Smooth muscle cell (in vitro differentiated cells): Measurements from ENCODE around the gene CTSK. TPM values are rescaled to one million over a fixed set of nuclear protein-coding genes. Genes with fewer than 3 reads are reported as not detected.
"Not testable (repeated sequence)": the region's sequence is repeated elsewhere in the genome, so short reads cannot be mapped to it uniquely, and the experiment has no call there.

ENCODE experiments used
- DNase-seq: peaks from one replicate; lab custom pipeline; 2025; ENCODE audit not compliant: unreplicated experiment; lab: John Stamatoyannopoulos, UW
- H2AFZ ChIP-seq: fragments of 200-600 bp; sonication (generic); 2 replicates; pipeline ENCODE4 v1.6.0; 2016; ENCODE audit warnings: antibody characterized with exemption, low read depth, mild to moderate bottlenecking
- H3F3A ChIP-seq: fragments of 200-600 bp; sonication (generic); 2 replicates; pipeline ENCODE4 v1.6.0; 2017; ENCODE audit warnings: antibody characterized with exemption, low read depth
- H3K27ac ChIP-seq: fragments of 200-600 bp; sonication (generic); 2 replicates; pipeline ENCODE4 v1.5.1; 2016; ENCODE audit warnings: low read depth, mild to moderate bottlenecking
- H3K27me3 ChIP-seq: fragments of 200-600 bp; sonication (generic); 2 replicates; pipeline ENCODE4 v1.6.1; 2016; ENCODE audit warnings: low read depth, mild to moderate bottlenecking
- H3K36me3 ChIP-seq: fragments of 200-600 bp; sonication (generic); 2 replicates; pipeline ENCODE4 v1.5.1; 2016; ENCODE audit warnings: low read depth
- H3K4me1 ChIP-seq: fragments of 200-600 bp; sonication (generic); 2 replicates; pipeline ENCODE4 v1.5.1; 2016; ENCODE audit warnings: low read depth
- H3K4me2 ChIP-seq: fragments of 200-600 bp; sonication (generic); 2 replicates; pipeline ENCODE4 v1.6.0; 2016; ENCODE audit warnings: mild to moderate bottlenecking
- H3K4me3 ChIP-seq: fragments of 200-600 bp; sonication (generic); 2 replicates; pipeline ENCODE4 v1.5.1; 2016; ENCODE audit warnings: mild to moderate bottlenecking
- H3K79me2 ChIP-seq: fragments of 200-600 bp; sonication (generic); 2 replicates; pipeline ENCODE4 v1.6.0; 2016; ENCODE audit warnings: low read depth, mild to moderate bottlenecking
- H3K9ac ChIP-seq: fragments of 200-600 bp; sonication (generic); 2 replicates; pipeline ENCODE4 v1.6.0; 2016; ENCODE audit warnings: low read depth
- H3K9me3 ChIP-seq: fragments of 200-600 bp; sonication (generic); replicated peaks from 2 replicates; pipeline ENCODE4 v1.5.1; 2016; ENCODE audit warnings: low read depth
- H4K20me1 ChIP-seq: fragments of 200-600 bp; sonication (generic); 2 replicates; pipeline ENCODE4 v1.6.0; 2016; ENCODE audit warnings: low read depth
- CTCF ChIP-seq: fragments of 200-600 bp; sonication (generic); IDR thresholded peaks from 2 replicates; pipeline ENCODE4 v1.5.1; 2017; ENCODE audit warnings: borderline replicate concordance, mild to moderate bottlenecking, antibody characterized with exemption; ENCODE audit not compliant: insufficient read depth, poor library complexity, severe bottlenecking
- WGBS: methylation state at CpG from one replicate; pipeline ENCODE4 v1.1.7; 2016; ENCODE audit warnings: low lambda C conversion rate; 5-methylcytosine and 5-hydroxymethylcytosine counted together
- polyA plus RNA-seq: library from polyadenylated mRNA; unstranded; fragments of >200 nt; fragmentation: Nextera tagmentation; extraction: Ambion mirVana; gene quantifications from 2 replicates; pipeline ENCODE4 v1.2.1, GENCODE V29; 2016
- total RNA-seq: library from RNA; depleted of rRNA; stranded (reverse); fragments of >200 nt; gene quantifications from 2 replicates; pipeline ENCODE4 v1.2.3, GENCODE V29; 2014

The CTSK gene
- total and polyA plus RNA-seq, 2 experiments from 2014 or later = 12.2 to 12.4 TPM

- no peaks in the 10 kb centered on the region for H3K27me3 ChIP-seq
- peaks cover 9% of the 10 kb centered on the region for H4K20me1 ChIP-seq
- DNase-seq = no peak
- H3K79me2 ChIP-seq = no peaks in the 10 kb centered on the region
- H3K9ac ChIP-seq = no peak overlapping the region
- peaks cover 15% of the 10 kb centered on the region for H3K36me3 ChIP-seq
- H3K4me3 ChIP-seq = no peak overlapping the region
- H3K4me1 ChIP-seq = no peaks in the 10 kb centered on the region
- H3K9me3 ChIP-seq = no peaks in the 10 kb centered on the region
- no peak overlapping the region for H3K4me2 ChIP-seq
- WGBS = 78% methylated on average over 2 of the region's 2 CpGs
- H3K27ac ChIP-seq = no peak overlapping the region
- H2AFZ ChIP-seq = no peak overlapping the region
- no peak for TF ChIP-seq CTCF
- no peaks in the 10 kb centered on the region for H3F3A ChIP-seq
Observed at GRCh38 chr1:150843474-150843873, 35.4 kb upstream of the CTSK start.

GRCh38 chr1:150842964-150843363, 34.9 kb upstream of the CTSK start:
- Histone ChIP-seq H4K20me1 (peaks cover 9% of the 10 kb centered on the region), H3K79me2 (no peaks in the 10 kb centered on the region), H3K27me3 (no peaks in the 10 kb centered on the region), H3K9me3 (no peaks in the 10 kb centered on the region), H3F3A (no peaks in the 10 kb centered on the region), H3K9ac (no peak overlapping the region), H3K4me1 (no peaks in the 10 kb centered on the region), H3K4me3 (no peak overlapping the region), H3K27ac (no peak overlapping the region), H3K36me3 (peaks cover 15% of the 10 kb centered on the region), H2AFZ (no peak overlapping the region), H3K4me2 (no peak overlapping the region)
- TF ChIP-seq CTCF = no peak
- DNase-seq = no peak
- 92% methylated on average over 2 of the region's 2 CpGs for WGBS

GRCh38 chr1:150842343-150842742, 34.3 kb upstream of the CTSK start:
- H3K4me3 ChIP-seq = no peak overlapping the region
- no peaks in the 10 kb centered on the region for H3K27me3 ChIP-seq
- no peak overlapping the region for H2AFZ ChIP-seq
- H3K4me2 ChIP-seq = no peak overlapping the region
- no peaks in the 10 kb centered on the region for H3K9me3 ChIP-seq
- no peak for TF ChIP-seq CTCF
- no peaks in the 10 kb centered on the region for H3F3A ChIP-seq
- no peaks in the 10 kb centered on the region for H3K79me2 ChIP-seq
- 97% methylated on average over 2 of the region's 2 CpGs for WGBS
- H3K9ac ChIP-seq = no peak overlapping the region
- H3K4me1 ChIP-seq = no peaks in the 10 kb centered on the region
- no peak overlapping the region for H3K27ac ChIP-seq
- peaks cover 15% of the 10 kb centered on the region for H3K36me3 ChIP-seq
- DNase-seq = no peak
- H4K20me1 ChIP-seq = peaks cover 9% of the 10 kb centered on the region

GRCh38 chr1:150841626-150842025, 33.6 kb upstream of the CTSK start:
- Histone ChIP-seq H2AFZ (no peak overlapping the region), H3K4me2 (no peak overlapping the region), H3K9me3 (no peaks in the 10 kb centered on the region), H3F3A (no peaks in the 10 kb centered on the region), H4K20me1 (peaks cover 5% of the 10 kb centered on the region), H3K27me3 (no peaks in the 10 kb centered on the region), H3K36me3 (peaks cover 15% of the 10 kb centered on the region), H3K27ac (no peak overlapping the region), H3K9ac (no peak overlapping the region), H3K4me1 (no peaks in the 10 kb centered on the region), H3K79me2 (no peaks in the 10 kb centered on the region), H3K4me3 (no peak overlapping the region)
- DNase-seq = no peak
- 98% methylated on average over 3 of the region's 3 CpGs for WGBS
- TF ChIP-seq CTCF = no peak

- H3K4me3 ChIP-seq, H3K4me2 ChIP-seq, H3K79me2 ChIP-seq, H4K20me1 ChIP-seq, DNase-seq, H3K9me3 ChIP-seq, H3K9ac ChIP-seq, H3K27me3 ChIP-seq, H3K27ac ChIP-seq, H3K4me1 ChIP-seq, H2AFZ ChIP-seq, H3F3A ChIP-seq: not testable (repeated sequence)
- H3K36me3 ChIP-seq = peaks cover 20% of the 10 kb centered on the region
- WGBS = 94% methylated on average over 11 of the region's 11 CpGs
Observed at GRCh38 chr1:150840850-150841249, 32.8 kb upstream of the CTSK start.
